NOMO-1 (cell line): ENCODE data around the gene TTC12.
A peak's percentile ranks its signal among the peaks of the same experiment; 100 is the strongest.
"Not testable (repeated sequence)": the region's sequence is repeated elsewhere in the genome, so short reads cannot be mapped to it uniquely, and the experiment has no call there.

Source experiments
- DNase-seq, 2 experiments: peaks; one replicate each; lab custom pipeline; 2025; ENCODE audit not compliant: unreplicated experiment in 2 of 2; lab: John Stamatoyannopoulos, UW

Gene TTC12

GRCh38 chr11:113282898-113283437, 31.4 kb upstream of the TTC12 start:
- DNase-seq, result no peak

GRCh38 chr11:113283881-113284280, 30.5 kb upstream of the TTC12 start:
- no peak for DNase-seq

GRCh38 chr11:113286009-113286408, 28.4 kb upstream of the TTC12 start:
- no peak for DNase-seq

- no peak for DNase-seq
Observed at GRCh38 chr11:113286509-113287497, 27.6 kb upstream of the TTC12 start.

GRCh38 chr11:113287801-113288200, 26.6 kb upstream of the TTC12 start:
- DNase-seq, result no peak

- DNase-seq, result no peak
Observed at GRCh38 chr11:113288286-113288863, 26.0 kb upstream of the TTC12 start.

GRCh38 chr11:113289431-113290187, 24.8 kb upstream of the TTC12 start:
- DNase-seq, result peak; percentile 23 to 61

GRCh38 chr11:113293936-113294335, 20.4 kb upstream of the TTC12 start:
- no peak for DNase-seq

- no peak for DNase-seq
Observed at GRCh38 chr11:113295993-113296392, 18.4 kb upstream of the TTC12 start.

- no peak for DNase-seq
Observed at GRCh38 chr11:113296447-113297205, 17.8 kb upstream of the TTC12 start.

GRCh38 chr11:113298496-113298895, 15.9 kb upstream of the TTC12 start:
- not testable (repeated sequence) for DNase-seq

GRCh38 chr11:113304916-113305315, 9.5 kb upstream of the TTC12 start:
- DNase-seq, result no peak

GRCh38 chr11:113305440-113306336, 8.7 kb upstream of the TTC12 start:
- peak in 1 of 2 experiments; percentile 27 for DNase-seq

GRCh38 chr11:113308601-113309000, 5.8 kb upstream of the TTC12 start:
- DNase-seq, result no peak

- no peak for DNase-seq
Observed at GRCh38 chr11:113311536-113311935, 2.8 kb upstream of the TTC12 start.

GRCh38 chr11:113313601-113314000, 782 bp upstream of the TTC12 start:
- DNase-seq, result no peak

- no peak for DNase-seq
Observed at GRCh38 chr11:113314065-113314388, 356 bp upstream of the TTC12 start.

GRCh38 chr11:113315811-113316210, 1.4 kb downstream of the TTC12 start:
- DNase-seq, result no peak

GRCh38 chr11:113316256-113316655, 1.9 kb downstream of the TTC12 start:
- no peak for DNase-seq
